HG02759 (cell line): ENCODE measurements around the gene PDRG1.

Source experiments
- ATAC-seq: cut with Tn5 transposase; IDR thresholded peaks from one replicate; pipeline ENCODE4 v1.9.1; 2021; ENCODE audit warnings: mild to moderate bottlenecking, moderate library complexity; ENCODE audit not compliant: unreplicated experiment

PDRG1 gene

GRCh38 chr20:31951530-31952453, at the start of gene PDRG1:
Gene PDRG1, minus strand, starts transcription at chr20:31952046. Its CDS starts 85 bp downstream, at chr20:31951961.
- peak; percentile 90 for ATAC-seq

- no peak for ATAC-seq
Observed at GRCh38 chr20:31998246-31998645, 46.4 kb upstream of the PDRG1 start.

GRCh38 chr20:31996996-31997395, 45.1 kb upstream of the PDRG1 start:
- no peak for ATAC-seq

- no peak for ATAC-seq
Observed at GRCh38 chr20:31992086-31992485, 40.2 kb upstream of the PDRG1 start.

DNA sequence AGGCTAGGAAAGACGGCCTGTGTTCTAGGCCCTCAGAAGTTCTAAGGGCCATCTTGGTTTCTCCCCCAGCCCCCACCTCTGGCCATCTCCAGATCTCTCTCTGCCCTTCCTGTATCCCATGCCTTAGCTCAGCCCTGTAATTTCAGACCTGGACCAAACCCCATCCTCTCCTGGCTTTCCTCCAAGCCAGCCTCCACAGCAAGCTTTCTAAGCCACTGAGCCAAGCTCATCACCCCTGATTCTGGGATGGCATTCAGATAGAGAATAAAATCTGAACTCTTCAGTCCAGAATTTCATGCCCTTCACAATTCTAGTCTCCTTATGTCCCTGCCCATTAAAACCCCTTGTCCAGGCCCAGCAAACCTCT, 39.5 kb upstream of the PDRG1 start:
- no peak for ATAC-seq

DNA sequence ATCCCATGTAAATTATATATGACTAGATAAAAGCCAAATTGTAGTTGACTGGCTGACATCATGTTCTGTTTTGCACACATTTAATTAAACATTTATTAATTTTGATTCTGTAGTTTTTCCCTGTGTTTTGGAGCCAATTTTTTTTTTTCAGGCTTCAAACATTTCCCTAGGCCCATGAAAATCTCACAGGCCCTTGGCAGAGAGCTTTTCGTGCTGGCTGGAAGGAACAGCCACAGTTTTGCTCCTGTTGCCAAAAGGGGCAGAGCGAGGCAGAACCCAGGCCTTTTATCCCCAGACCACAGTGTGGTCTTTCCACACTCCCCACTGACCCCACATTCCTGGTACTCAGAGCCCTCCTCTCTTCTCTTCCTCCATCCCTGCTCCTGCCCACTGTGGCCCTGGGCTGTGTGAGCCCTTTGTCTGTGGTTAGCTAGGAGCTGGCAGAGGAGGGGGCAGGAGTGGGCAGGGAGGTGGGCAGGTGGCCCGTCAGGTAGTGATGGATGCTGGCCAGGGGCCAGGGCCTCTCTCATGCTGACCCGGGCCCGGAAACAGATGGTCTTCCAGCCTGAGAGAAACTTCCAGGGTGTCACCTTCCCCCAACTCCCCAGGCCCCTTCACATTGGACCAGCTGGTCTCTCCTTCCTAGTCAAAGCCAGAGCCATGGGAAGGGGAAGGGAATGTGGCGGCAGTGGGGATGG, 38.9 kb upstream of the PDRG1 start:
- ATAC-seq = no peak

DNA sequence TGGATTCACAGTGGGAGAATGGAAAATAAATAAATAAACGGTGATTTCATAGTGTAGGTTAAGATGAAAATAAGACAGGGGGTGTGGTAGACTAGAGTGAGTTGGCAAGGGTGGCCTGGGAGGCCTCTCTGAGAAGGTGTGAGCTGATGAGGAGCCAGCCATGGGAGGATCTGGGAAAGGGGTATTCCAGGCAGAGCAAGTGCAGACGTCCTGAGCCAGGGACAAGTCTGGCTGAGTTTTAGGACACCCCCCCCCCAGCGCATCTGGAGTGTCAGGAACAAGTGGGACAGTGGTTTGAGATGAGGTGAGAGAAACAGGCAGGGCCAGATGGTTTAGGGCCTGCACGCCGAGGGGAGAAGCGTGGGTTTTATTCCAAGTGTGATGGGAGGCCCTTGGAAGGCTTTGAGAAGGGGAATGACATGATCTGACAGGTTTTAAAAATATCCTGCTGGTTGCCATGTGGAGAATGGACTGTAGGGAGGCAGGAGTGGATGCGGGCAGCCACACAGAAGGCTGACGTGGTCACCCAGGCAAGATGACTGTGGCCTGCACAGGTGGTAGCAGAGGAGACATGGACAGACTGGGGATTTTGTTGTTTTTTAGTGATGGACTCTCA, 37.3 kb upstream of the PDRG1 start:
- no peak for ATAC-seq

- no peak for ATAC-seq
Observed at GRCh38 chr20:31988430-31989015, 36.7 kb upstream of the PDRG1 start.

GRCh38 chr20:31987744-31988143, 35.9 kb upstream of the PDRG1 start:
- ATAC-seq = no peak

- no peak for ATAC-seq
Observed at GRCh38 chr20:31984981-31985471, 33.2 kb upstream of the PDRG1 start.

DNA sequence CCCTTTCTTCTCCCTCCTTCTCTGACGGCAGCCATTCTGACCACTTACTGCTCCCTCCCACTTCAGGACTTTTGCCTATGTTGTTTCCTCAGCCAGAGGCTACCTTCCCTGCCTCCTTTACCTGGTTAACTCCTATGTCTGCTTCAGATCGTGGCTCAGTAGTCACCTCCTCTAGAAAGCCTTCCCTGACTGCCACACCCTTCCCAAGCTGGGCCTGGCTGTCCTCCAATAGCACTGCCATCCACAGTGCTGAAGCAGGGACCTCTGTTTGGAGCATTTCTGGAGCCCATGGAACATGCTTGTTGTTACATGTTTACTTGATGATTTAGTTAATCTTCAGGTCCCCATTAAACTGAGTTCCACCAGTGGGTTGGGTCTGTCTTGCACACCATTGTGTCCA, 29.9 kb upstream of the PDRG1 start:
- ATAC-seq = no peak

- no peak for ATAC-seq
Observed at GRCh38 chr20:31979713-31980426, 28.0 kb upstream of the PDRG1 start.

GRCh38 chr20:31977080-31977479, 25.2 kb upstream of the PDRG1 start:
- no peak for ATAC-seq

DNA sequence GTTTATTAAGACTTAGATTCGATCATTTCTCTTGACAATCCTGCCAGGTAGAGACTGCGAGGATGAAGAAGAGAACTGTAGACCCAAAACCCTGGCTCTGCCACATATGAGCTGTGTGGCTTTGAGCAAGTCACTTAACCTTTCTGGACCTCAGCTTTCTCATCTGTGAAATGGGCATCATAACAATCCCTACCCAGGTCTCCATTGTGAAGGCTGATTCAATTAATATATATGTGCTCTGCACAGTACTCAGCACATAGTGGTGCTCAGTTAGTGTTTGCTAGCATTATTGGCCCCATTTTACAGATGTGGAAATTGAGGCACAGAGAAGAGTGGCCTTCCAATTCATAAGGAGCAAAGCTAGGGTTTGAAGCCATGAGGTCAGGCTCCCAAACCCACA, 24.0 kb upstream of the PDRG1 start:
- ATAC-seq = no peak

GRCh38 chr20:31974951-31975487, 23.2 kb upstream of the PDRG1 start:
- ATAC-seq = no peak

DNA sequence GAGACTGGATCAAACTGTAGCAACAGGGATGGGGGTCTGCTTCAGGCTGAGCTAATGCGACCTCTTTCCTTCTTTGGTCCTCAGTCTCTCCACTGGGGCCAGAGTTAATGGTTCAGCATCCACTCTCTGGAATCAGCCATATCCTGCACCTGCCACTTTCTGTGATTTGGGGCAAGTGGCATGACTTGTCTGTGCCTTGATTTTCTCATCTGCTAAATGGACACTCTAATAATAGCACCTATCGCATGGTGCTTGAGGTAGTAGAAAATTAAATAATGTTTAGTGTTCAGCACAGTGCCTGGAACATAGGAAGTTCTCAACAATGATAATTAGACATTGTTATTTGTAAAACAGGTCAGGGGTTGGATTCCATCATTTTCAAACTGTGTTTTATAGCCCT, 22.4 kb upstream of the PDRG1 start:
- ATAC-seq = no peak

DNA sequence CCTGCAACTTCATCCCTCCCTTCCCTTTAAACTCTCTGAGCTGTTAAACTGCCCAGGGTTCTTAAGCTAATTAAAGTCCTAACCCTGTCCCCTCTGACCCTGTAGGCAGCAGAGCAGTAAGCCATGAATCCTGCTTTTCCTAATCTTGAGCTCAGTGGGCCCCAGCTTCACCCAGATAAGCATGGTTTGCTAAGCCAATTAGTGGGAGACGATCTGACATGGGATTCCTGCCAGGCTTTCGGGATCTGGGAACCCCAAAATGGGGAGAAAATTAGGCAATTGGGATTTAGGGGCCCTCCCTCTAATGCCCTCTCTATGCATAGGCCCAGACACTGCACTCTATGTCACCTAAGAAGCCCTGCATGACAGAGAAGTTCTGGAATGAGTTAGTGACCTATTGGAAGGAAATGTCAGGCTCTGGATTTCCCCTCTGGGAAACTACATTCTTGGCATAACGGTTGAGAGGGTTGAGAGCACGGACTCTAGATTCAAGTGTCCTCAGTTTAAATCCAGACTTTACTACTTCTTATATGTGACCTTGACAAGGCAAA, 20.7 kb upstream of the PDRG1 start:
- no peak for ATAC-seq

- no peak for ATAC-seq
Observed at GRCh38 chr20:31969991-31970390, 18.1 kb upstream of the PDRG1 start.

DNA sequence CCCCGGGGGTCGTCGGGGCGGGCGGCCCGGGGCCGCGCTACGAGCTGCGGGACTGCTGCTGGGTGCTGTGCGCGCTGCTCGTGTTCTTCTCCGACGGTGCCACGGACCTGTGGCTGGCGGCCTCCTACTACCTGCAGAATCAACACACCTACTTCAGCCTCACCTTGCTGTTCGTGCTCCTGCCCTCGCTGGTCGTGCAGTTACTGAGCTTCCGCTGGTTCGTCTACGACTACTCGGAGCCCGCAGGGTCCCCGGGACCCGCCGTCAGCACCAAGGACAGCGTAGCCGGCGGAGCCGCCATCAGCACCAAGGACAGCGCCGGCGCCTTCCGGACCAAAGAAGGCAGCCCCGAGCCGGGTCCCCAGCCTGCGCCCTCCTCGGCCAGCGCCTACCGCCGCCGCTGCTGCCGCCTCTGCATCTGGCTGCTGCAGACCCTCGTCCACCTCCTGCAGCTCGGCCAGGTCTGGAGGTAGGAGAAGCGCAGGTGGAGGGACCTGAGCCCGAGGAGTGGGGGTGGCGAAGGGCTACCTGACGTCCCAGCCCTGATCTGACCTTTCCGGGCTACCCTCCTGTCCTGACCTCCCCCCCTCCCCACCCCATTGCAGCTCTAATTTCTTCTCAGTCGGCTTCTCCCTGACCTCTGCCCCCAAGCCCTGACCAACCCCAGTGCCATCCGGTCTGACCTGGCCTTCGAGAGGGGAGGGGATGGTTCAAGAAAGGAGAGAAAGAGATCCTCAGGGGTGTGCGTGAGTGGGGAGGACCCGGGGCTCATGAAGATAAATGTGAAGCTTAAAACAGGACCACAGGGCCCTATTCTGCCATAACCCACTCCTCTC, 16.7 kb upstream of the PDRG1 start:
- ATAC-seq = peak; percentile 63
